OCI-LY7 (cell line): ENCODE results near the gene SPINK4.

ENCODE experiments used
- EZH2phosphoT487 ChIP-seq: fragments of 200-600 bp; sonication (generic); IDR thresholded peaks from 2 replicates; pipeline ENCODE4 v1.6.1; 2018; ENCODE audit warnings: low read depth, borderline replicate concordance, mild to moderate bottlenecking, mixed run types, antibody characterized with exemption, low read length, moderate library complexity, mixed read lengths
- TF ChIP-seq, protein P1 (sequence below): fragments of 200-600 bp; sonication (generic); conservative IDR thresholded peaks from 2 replicates; pipeline ENCODE4 v1.5.1; 2014; ENCODE audit warnings: mild to moderate bottlenecking, antibody characterized with exemption, low read length, moderate library complexity, mixed read lengths

- TF ChIP-seq, protein P1, sequence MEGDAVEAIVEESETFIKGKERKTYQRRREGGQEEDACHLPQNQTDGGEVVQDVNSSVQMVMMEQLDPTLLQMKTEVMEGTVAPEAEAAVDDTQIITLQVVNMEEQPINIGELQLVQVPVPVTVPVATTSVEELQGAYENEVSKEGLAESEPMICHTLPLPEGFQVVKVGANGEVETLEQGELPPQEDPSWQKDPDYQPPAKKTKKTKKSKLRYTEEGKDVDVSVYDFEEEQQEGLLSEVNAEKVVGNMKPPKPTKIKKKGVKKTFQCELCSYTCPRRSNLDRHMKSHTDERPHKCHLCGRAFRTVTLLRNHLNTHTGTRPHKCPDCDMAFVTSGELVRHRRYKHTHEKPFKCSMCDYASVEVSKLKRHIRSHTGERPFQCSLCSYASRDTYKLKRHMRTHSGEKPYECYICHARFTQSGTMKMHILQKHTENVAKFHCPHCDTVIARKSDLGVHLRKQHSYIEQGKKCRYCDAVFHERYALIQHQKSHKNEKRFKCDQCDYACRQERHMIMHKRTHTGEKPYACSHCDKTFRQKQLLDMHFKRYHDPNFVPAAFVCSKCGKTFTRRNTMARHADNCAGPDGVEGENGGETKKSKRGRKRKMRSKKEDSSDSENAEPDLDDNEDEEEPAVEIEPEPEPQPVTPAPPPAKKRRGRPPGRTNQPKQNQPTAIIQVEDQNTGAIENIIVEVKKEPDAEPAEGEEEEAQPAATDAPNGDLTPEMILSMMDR, result no peak
- TF ChIP-seq EZH2phosphoT487, result no peak
Measured at GRCh38 chr9:33227741-33228140, 12.2 kb upstream of the SPINK4 start.
